ENCODE results near the gene APC.
"Not testable (repeated sequence)": the region's sequence is repeated elsewhere in the genome, so short reads cannot be mapped to it uniquely, and the experiment has no call there.

Gene APC

GRCh38 chr5:112713206-112713605 lies 24.5 kb upstream of the APC start:
- no peak for DNase-seq (ENCODE audit: insufficient read length, low spot score)
- FAIRE-seq: no peak

GRCh38 chr5:112716895-112717294 lies 20.8 kb upstream of the APC start:
- not testable (repeated sequence) for FAIRE-seq; DNase-seq (ENCODE audit: insufficient read length, low spot score)

GRCh38 chr5:112717506-112718082 lies 20.1 kb upstream of the APC start:
- DNase-seq (ENCODE audit: insufficient read length, low spot score): no peak
- FAIRE-seq: no peak

GRCh38 chr5:112718344-112718743 lies 19.3 kb upstream of the APC start:
- FAIRE-seq: no peak
- no peak for DNase-seq (ENCODE audit: insufficient read length, low spot score)

- FAIRE-seq: no peak
- no peak for DNase-seq (ENCODE audit: insufficient read length, low spot score)
Observed at GRCh38 chr5:112720576-112720975, 17.1 kb upstream of the APC start.

- FAIRE-seq: no peak
- DNase-seq (ENCODE audit: insufficient read length, low spot score): no peak
Observed at GRCh38 chr5:112724901-112725300, 12.8 kb upstream of the APC start.

GRCh38 chr5:112729630-112730029 lies 8.1 kb upstream of the APC start:
- FAIRE-seq (no peak), DNase-seq (ENCODE audit: insufficient read length, low spot score) (no peak)

GRCh38 chr5:112732131-112732530 lies 5.6 kb upstream of the APC start:
- no peak for FAIRE-seq
- no peak for DNase-seq (ENCODE audit: insufficient read length, low spot score)

GRCh38 chr5:112733586-112733985 lies 4.1 kb upstream of the APC start:
- FAIRE-seq: no peak
- DNase-seq (ENCODE audit: insufficient read length, low spot score): no peak

GRCh38 chr5:112734597-112734996 lies 3.1 kb upstream of the APC start:
- FAIRE-seq: no peak
- DNase-seq (ENCODE audit: insufficient read length, low spot score): no peak

GRCh38 chr5:112735702-112736101 lies 2.0 kb upstream of the APC start:
- no peak for DNase-seq (ENCODE audit: insufficient read length, low spot score)
- FAIRE-seq: no peak

GRCh38 chr5:112737070-112737462 lies 619 bp upstream of the APC start:
- DNase-seq (ENCODE audit: insufficient read length, low spot score) (no peak), FAIRE-seq (no peak)

- DNase-seq (ENCODE audit: insufficient read length, low spot score) (no peak), FAIRE-seq (peak; percentile 56)
Observed at GRCh38 chr5:112738191-112738560, 491 bp downstream of the APC start.

GRCh38 chr5:112742424-112742823 lies 4.7 kb downstream of the APC start:
- FAIRE-seq (no peak), DNase-seq (ENCODE audit: insufficient read length, low spot score) (no peak)

- FAIRE-seq (no peak), DNase-seq (ENCODE audit: insufficient read length, low spot score) (no peak)
Observed at GRCh38 chr5:112743631-112744030, 5.9 kb downstream of the APC start.

- no peak for DNase-seq (ENCODE audit: insufficient read length, low spot score)
- FAIRE-seq: no peak
Observed at GRCh38 chr5:112752335-112752734, 14.7 kb downstream of the APC start.

GRCh38 chr5:112755703-112756102 lies 18.0 kb downstream of the APC start:
- DNase-seq (ENCODE audit: insufficient read length, low spot score): no peak
- FAIRE-seq: no peak

GRCh38 chr5:112757468-112758208 lies 20.0 kb downstream of the APC start:
- DNase-seq (ENCODE audit: insufficient read length, low spot score): peak; percentile 21
- FAIRE-seq: peak; percentile 95

- DNase-seq (ENCODE audit: insufficient read length, low spot score) (no peak), FAIRE-seq (no peak)
Observed at GRCh38 chr5:112758676-112759075, 21.0 kb downstream of the APC start.

- DNase-seq (ENCODE audit: insufficient read length, low spot score): no peak
- FAIRE-seq: peak; percentile 4
Observed at GRCh38 chr5:112762113-112762810, 24.6 kb downstream of the APC start.

- no peak for DNase-seq (ENCODE audit: insufficient read length, low spot score)
- no peak for FAIRE-seq
Observed at GRCh38 chr5:112763165-112763564, 25.5 kb downstream of the APC start.

GRCh38 chr5:112772124-112772523 lies 34.4 kb downstream of the APC start:
- DNase-seq (ENCODE audit: insufficient read length, low spot score): no peak
- FAIRE-seq: no peak
